Measurements from ENCODE around the gene HHAT.
A peak's percentile ranks its signal among the peaks of the same experiment; 100 is the strongest.

Gene HHAT

GRCh38 chr1:210361665-210362064 is 33.0 kb downstream of the HHAT start:
- DNase-seq: no peak

- peak; percentile 40 for DNase-seq
Measured at GRCh38 chr1:210362526-210362925, 33.8 kb downstream of the HHAT start.

- no peak for DNase-seq
Measured at GRCh38 chr1:210363119-210363518, 34.4 kb downstream of the HHAT start.

GRCh38 chr1:210364479-210364878 is 35.8 kb downstream of the HHAT start:
- no peak for DNase-seq

- no peak for DNase-seq
Measured at GRCh38 chr1:210366767-210367166, 38.1 kb downstream of the HHAT start.

GRCh38 chr1:210367566-210367965 is 38.9 kb downstream of the HHAT start:
- DNase-seq: no peak

DNA sequence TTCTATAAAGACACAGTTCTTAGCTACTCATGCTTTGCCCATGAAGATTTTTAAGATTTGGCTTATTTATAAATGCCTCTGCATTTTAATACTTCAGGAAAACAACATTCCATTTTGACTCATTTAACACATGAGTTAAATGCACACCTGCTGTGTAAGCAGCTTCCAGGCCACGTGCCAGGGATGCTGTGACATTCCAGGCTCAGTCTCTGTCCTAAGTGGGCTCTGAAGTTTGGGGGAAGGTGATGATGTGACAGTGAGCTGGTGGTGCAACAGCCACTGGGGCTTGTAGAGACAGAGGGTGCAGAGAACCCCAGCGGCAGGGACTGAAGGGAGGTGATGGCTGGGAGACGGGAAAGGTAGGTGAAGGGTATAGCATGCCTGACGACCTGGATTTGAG is 40.7 kb downstream of the HHAT start:
- DNase-seq: no peak

GRCh38 chr1:210371916-210372315 is 43.2 kb downstream of the HHAT start:
- DNase-seq: no peak

DNA sequence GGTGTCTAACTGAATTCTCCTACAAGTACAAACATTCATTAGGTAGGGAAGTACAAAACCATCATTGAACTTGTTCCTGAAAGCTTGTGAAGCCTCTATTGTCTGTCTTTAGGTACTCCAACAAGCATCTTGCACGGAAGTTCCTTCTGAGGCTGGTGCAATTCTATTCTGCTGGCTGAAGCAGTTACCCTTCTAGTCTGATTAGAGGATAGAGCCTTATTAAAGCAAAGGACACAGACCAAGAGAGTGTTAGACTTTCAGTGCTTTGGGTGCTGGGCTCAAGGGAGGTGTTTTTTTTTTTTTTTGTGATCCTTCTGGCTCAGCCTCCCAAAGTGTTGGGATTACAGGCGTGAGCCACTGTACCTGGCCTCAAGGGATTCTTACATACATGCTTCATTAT is 43.8 kb downstream of the HHAT start:
- DNase-seq: no peak

GRCh38 chr1:210372931-210373627 is 44.4 kb downstream of the HHAT start:
- no peak for DNase-seq

- no peak for DNase-seq
Measured at GRCh38 chr1:210373628-210373877, 44.9 kb downstream of the HHAT start.

DNA sequence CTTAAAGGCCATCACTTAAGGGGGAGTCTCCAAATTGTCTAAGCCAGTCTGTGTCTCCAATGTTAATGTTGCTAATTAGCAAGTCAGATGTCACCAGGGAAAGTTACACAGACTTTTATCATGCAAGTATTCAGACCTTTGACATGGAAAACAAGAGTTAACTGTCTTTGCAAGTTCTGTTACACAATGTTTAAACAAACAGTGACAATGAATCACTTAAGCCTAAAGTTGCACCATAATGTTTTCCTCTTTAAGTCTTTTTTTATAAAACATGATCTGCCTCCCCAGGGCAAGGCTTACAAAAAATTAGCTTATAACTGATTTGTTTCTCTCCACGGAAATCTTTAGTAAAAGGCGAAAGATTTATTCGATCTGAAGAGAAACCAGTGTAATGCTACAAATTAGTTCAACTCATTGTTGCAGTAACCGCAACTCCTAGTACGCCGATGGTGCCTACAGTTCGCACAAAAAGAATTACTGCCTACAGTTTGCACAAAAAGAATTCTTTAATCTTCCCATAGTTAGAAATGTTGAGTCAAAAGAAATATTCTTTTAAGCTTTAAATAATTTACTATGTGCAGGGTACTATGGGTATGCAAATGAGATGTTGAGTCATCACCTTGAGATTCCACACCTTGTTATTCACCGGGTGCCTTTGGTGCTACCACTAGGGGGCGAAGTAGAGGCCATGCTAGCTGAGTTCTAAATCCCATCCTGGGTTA is 45.3 kb downstream of the HHAT start:
- peak; percentile 99 for DNase-seq

- DNase-seq: no peak
Measured at GRCh38 chr1:210374600-210374953, 45.9 kb downstream of the HHAT start.

DNA sequence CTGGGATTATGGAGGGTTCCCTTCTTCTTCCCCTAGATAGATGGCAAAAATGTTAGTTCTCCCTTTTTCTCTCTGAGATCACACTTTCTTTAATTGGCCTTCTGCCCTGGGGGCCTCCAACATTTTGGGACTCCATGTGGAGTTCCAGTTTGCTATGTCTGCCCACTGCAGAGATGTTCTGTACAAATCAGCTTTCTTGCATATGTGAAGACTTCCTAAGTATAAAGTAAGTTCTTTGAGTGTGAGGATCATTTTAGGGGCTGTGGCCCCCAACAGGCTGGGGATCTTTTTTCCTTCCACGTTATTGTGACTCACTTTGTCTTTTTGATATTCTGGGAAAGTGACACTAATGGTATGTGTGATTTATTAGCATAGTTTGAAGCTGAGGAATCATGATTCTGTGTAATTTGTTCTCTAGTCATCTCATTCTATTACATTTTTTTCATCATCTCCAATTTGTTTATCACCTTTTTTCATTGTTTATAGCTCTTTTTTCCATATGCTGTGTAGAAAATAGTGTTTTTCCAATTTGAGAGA is 48.2 kb downstream of the HHAT start:
- peak; percentile 89 for DNase-seq

GRCh38 chr1:210377731-210378333 is 49.1 kb downstream of the HHAT start:
- DNase-seq: peak; percentile 84

DNA sequence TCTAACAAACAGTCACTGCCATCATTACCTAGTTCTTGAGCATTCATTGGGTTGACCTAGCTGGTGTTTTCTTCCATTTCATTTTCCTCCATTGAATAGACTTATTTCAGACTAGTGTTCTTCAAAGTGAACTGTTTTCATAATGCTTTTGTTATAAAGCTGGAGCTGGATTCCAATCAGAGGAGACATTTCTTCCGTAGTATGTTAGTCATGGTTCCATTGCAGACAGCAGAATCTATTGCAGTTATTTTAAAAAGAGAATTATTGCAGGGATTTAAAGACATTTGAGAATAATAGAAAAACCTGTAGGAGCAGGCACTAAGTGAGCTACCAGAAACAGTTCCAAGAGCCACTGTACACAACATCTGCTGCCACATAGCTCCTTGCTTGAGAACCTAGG is 50.0 kb downstream of the HHAT start:
- peak; percentile 40 for DNase-seq

GRCh38 chr1:210381934-210382333 is 53.2 kb downstream of the HHAT start:
- DNase-seq: no peak

GRCh38 chr1:210384625-210385024 is 55.9 kb downstream of the HHAT start:
- DNase-seq: peak; percentile 34

GRCh38 chr1:210385228-210385627 is 56.5 kb downstream of the HHAT start:
- peak; percentile 29 for DNase-seq

DNA sequence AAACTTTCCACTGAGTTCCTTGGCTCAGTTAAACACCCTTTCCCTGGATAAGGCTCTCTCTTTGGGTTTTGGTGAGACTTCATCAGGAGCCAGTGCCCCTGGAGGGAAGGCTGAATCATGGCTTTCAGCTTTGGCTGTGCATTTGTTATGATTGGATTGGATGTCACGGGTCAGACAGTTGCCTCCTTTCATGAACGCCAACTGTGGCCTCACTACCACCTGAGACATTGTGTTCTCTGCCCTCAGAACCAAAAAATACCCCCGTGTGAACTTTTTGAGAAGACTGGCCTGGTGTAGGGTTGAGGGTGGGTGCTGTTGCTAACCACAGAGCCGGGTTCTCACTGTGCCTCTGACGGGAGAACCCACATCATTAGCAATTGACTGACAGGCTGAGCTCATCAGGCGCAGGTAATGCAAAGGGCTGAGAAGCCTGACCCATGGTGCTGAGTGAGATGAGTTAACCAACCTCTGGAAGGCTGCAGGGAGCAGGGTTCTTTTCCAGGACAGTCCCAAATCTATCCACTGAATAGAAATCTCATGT is 65.6 kb downstream of the HHAT start:
- peak; percentile 65 for DNase-seq

- DNase-seq: no peak
Measured at GRCh38 chr1:210396541-210396940, 67.8 kb downstream of the HHAT start.

GRCh38 chr1:210397252-210397651 is 68.5 kb downstream of the HHAT start:
- no peak for DNase-seq

DNA sequence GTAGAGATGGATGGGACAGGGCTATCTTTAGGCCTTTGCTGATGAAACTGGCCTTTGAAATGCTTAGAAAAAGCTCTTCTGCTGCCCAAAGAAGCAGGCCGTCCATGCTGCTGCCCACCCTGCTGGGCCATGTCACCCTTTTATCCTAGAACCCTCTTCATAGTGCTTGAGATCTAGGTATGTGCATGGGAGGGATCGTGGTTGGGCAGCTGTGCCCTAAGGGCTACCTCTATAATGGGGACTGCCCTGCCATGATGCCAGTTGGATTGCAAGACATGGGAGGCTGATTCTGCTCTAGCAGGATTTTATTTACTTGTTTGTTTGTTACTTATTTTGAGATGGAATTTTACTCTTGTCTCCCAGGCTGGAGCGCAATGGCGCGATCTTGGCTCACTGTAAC is 69.0 kb downstream of the HHAT start:
- no peak for DNase-seq

GRCh38 chr1:210398466-210398865 is 69.8 kb downstream of the HHAT start:
- DNase-seq: no peak

Measured in fibroblast of upper back skin (primary cell).